SU-DHL-6 (cell line): ENCODE data around the gene ARHGEF1.

Source experiments
- CTCF ChIP-seq: fragments of 200-600 bp; sonication (generic); IDR thresholded peaks from one replicate; pipeline ENCODE4 v1.5.1; 2017; ENCODE audit warnings: antibody characterized with exemption, mild to moderate bottlenecking, low read length, moderate library complexity; ENCODE audit not compliant: insufficient read depth, poor library complexity, severe bottlenecking
- EZH2phosphoT487 ChIP-seq: fragments of 200-600 bp; sonication (generic), shearing (Covaris generic); conservative IDR thresholded peaks from 2 replicates; pipeline ENCODE4 v1.6.1; 2018; ENCODE audit warnings: mild to moderate bottlenecking, antibody characterized with exemption, low read length, moderate library complexity, mixed read lengths

DNA sequence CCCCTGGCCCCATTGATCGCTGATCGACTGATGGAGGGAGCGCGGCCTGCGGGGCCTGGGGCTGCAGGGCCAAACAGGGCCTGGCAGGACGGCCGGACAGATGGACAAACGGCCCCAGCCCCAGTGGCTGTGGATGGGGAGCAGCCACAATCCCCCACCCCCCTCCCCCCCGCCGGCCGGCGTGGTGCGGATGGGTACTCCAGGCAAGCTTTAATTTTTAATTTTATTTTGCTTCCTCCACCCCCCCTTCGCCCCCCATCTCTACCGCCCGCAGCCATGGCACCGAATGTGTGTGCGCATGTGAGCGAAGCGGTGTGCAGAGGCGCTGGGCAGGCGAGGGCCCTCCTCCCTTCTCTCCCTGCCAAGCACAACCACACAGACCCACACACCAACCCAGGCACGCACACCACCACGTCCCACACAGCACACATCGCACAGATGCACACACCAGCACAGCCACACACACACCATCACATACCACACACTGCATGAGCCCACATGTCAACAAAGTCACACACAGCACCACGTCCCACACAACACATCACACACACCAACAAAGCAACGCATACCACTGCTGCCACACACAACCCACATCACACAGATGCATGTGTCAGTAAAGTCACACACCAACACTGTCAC is 32.9 kb downstream of the ARHGEF1 start:
- TF ChIP-seq CTCF (no peak), EZH2phosphoT487 (no peak)
